KOPT-K1 (cell line): Measurements from ENCODE around the gene IQCN.
"Not testable (repeated sequence)": the region's sequence is repeated elsewhere in the genome, so short reads cannot be mapped to it uniquely, and the experiment has no call there.

Source experiments
- H3K27ac ChIP-seq: fragments of 200-600 bp; sonication (generic); 2 replicates; pipeline ENCODE4 v1.5.1; 2016; ENCODE audit warnings: antibody characterized with exemption, mild to moderate bottlenecking, low read depth, low read length; ENCODE audit not compliant: poor library complexity, severe bottlenecking
- H3K36me3 ChIP-seq: fragments of 200-600 bp; sonication (generic); 2 replicates; pipeline ENCODE4 v1.5.1; 2017; ENCODE audit warnings: antibody characterized with exemption, mild to moderate bottlenecking, low read length, moderate library complexity; ENCODE audit not compliant: insufficient read depth
- H3K9me3 ChIP-seq: fragments of 200-600 bp; sonication (generic); 2 replicates; pipeline ENCODE4 v1.5.1; 2017; ENCODE audit warnings: antibody characterized with exemption, low read length, mild to moderate bottlenecking; ENCODE audit not compliant: insufficient read depth, poor library complexity, severe bottlenecking

IQCN gene

DNA sequence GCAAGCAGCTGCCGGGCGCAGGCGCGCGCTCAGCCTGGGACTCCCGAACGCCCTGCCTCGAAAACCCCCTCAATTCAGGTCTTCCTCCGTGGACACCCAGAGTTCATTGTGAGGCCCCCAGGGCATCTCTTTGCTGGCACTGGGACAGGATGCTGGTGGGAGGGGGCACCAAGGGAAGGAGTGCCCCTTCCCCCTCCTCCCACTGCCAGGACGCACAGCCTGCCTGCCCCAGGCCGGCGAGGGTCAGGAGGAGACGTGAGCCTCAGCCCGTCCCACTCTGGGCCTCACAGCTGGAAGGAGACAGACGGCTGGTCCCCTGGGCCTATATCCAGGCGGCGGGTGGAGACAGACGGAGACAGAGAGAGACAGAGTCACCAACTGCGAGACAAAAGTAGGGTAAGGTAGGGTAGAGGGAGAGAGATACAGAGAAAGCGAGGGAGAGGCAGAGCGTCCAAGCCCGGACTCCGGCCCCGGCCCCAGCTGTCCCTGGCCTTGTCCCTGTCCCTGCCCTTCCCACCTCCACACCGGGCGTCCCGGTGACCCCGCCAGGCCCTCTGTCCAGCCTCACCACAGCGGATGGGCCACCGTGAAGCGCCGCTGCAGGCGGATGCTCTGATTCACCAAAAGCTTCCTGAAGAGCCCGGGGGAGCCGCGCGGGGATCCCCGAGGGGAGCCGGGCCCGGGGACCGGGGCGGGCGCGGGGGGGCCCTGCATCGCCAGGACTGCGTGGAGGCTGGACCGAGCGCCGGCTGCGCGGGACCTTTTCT is 48.4 kb downstream of the IQCN start, which contains the start of gene PDE4C:
PDE4C (minus strand) TSS at position 737 of the 767 bp plus-strand sequence; CDS start at position 714, 23 bp downstream.
- no peaks in the 10 kb centered on the region for H3K9me3 ChIP-seq
- H3K36me3 ChIP-seq = no peaks in the 10 kb centered on the region
- H3K27ac ChIP-seq = no peak within 1 kb of the TSS

DNA sequence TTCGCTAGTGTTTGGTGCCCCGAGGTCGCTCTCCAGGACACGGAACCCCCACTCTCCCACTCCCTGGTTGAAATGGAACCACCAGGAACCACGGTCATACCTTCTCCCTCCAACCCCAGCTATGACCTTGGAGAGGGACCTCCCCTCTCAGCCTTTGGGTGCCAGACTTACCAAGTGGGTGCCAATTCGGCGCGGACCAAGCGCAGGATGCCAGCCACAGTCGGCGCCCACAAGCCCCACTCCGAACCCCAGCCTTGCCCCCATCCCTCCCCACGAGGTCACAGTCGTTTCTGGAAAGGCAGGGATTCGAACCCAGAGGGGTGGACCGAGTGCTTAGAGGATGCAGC is 48.9 kb downstream of the IQCN start:
- Histone ChIP-seq H3K27ac (no peak overlapping the region), H3K36me3 (no peaks in the 10 kb centered on the region), H3K9me3 (no peaks in the 10 kb centered on the region)

DNA sequence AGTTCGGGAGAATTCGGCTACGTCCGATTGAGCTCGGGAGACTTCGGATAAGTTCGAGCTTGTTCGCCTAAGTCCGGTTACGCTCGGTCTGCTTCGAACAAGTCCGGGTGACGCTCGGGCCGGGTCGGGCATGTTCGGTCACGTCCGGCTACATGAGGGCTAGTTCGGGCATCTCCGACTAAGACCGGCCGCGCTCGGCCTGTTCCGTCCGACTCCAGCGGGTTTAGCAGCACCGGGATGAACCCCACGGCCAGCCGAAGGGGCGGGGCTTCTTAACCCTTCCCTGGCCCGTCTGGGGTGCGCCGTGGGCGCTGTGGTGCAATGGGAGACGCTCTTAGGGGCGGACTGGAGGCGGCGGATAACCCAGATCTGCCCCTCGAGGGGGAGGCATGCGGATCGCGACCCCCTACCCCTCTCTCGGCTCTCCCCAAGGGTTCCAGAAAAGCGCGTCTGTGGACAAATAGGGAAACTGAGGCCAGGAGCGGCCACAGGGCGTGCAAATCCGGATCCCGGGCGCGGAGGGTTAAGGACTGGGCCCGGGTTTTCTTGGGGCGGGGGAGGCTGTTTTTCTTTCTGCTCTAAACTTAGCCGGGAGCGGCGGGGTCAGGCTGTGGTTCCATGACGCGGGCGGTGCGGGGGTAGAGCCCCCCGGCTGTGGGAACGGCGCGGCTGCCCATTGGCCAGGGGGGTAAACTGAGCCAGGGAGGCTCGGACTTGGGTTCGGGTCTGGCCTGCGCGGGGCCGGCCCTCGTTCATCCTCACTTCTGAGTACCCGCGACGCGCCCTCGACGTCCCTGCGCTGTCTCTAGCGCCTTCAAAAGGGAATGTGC is 49.5 kb downstream of the IQCN start:
- Histone ChIP-seq H3K9me3 (no peaks in the 10 kb centered on the region), H3K27ac (no peak overlapping the region), H3K36me3 (no peaks in the 10 kb centered on the region)

DNA sequence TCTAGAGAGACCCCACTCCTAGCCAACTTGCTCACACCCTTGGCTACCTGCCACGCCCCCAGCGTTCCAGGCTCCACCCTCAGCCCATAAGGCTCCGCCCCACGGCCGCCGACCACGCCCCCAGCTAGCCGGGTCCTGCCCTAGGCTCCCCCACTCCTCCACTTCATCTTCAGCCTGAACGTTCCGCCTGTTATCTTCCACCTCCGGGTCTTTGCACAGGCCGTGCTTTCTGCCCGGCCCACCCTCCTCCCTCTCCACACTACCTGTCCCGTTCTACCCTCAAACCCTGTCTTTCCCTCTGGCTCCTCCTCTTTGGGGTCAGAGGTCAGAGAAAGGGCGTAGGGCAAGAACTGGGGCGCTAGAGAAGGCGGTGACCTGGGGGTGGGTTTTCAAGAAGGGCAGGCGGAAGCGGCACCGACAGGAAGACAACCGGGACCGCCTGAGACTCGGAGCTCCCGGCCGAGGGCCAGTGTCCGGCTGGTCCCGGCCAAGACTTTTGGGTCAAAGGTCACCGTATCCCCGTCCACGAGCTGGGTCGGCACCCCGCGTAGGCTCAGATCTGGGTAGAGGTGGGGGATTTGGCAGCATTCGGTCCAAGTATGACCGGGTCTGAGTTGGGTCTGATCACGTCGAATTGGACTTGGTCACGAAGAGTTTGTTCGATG is 50.3 kb downstream of the IQCN start:
- no peaks in the 10 kb centered on the region for H3K9me3 ChIP-seq
- H3K36me3 ChIP-seq = no peaks in the 10 kb centered on the region
- no peak overlapping the region for H3K27ac ChIP-seq

DNA sequence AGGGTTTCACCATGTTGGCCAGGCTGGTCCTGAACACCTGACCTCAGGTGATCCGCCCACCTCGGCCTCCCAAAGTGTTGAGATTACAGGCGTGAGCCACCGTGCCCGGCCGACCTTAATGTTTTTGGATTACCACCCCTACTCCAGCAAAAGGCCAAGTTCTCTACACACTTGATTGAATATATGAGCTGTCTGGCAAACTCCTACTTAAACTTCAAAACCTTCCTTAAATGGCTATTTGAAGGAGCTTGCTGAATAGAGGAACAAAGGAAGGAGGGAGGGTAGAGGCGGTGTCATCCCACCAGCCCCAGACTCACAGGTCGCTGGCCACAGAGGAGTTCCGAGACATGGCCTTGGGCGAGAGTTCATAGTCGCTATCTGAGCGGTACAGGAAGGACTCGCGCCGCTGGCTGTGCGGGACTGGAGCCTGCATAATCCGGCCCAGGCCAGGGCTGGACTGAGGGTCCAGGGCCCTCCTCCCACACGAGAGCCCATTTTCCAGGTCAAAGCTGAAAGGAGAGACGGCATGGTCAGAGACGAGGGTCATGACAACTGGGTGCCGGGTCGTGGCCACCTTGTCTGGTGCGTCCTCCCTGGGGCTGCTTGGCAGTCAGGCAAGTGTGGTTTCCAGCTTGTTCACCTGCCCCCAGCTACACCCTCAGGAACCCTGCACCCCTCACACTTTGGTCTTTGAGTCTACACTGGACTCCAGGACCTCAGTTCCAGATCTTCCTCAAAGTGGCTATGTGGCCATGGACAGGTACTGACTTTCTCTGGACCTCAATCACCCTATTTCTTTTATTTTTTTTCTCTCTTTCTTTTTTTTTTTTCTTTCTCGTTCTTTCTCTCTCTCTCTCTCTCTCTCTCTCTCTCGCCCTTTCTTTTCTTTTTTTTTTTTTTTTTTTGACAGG is 52.2 kb downstream of the IQCN start:
- no peaks in the 10 kb centered on the region for H3K9me3 ChIP-seq
- no peak overlapping the region for H3K27ac ChIP-seq
- no peaks in the 10 kb centered on the region for H3K36me3 ChIP-seq

DNA sequence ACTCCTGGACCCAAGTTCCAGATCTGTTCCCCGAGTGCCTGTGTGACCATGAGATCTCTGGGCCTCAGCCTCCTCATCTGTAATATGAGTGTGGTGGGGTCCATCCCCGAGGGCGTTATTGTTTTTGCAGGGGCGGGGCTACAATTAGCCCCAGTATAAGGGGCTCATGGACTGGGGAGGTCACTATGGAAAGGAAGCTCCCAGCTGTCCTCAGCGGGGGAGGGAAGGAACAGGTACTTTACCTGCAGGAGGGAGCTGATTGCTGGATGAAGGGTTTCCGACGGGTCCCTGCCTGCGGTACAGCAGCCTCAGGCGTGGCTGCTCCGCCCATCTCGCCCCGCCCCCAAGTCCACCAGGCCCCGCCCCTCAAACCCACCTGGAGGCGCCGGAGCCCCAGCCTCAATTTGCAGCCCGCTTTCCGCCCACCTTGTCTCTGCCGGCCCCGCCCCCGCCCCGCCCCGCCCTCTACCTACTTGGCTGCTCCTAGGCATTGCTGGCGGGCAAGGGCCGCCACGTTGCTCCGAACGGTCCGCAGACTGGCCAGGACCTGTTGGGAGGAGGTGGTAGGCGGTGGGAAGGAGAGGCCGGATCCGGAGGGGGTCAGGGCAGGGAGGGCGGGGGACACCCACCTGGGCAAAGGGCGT is 53.5 kb downstream of the IQCN start:
- H3K27ac ChIP-seq = no peak overlapping the region
- H3K36me3 ChIP-seq = no peaks in the 10 kb centered on the region
- no peaks in the 10 kb centered on the region for H3K9me3 ChIP-seq

DNA sequence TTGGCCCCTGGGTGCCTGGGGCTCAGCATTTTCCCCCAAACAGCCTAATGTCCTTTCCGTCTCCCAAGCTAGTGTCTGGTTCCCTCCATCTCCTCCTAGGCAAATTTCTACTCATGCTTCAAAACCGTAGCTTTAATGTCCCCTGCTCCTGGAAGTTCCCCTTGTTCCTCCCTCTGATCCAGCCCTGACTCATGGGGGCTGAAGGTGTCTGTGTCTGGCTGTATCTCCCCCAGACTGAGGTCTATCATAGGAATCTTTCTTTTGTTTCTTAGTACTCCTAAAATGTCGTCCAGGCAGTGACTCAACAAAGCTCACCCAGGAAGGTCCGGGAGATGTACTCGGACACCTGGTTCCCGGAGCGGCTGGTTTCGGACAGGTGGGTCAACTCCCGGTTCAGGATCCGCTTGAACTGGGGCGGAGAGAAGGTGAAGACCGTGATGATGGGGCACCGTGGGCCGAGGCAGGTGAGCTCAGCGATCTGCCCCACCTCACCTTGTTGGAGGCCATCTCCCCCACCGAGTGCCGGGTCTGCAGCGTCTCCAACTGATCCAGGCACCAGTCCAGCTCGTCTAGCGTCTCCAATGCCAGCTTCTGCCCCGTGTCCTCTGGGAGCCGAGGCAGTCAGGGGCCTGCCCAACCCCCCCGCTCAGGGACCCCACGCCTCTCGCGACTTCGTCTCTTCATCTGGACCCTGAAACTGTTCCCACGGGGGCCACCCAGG is 54.2 kb downstream of the IQCN start:
- no peaks in the 10 kb centered on the region for H3K9me3 ChIP-seq
- H3K36me3 ChIP-seq = no peaks in the 10 kb centered on the region
- H3K27ac ChIP-seq = no peak overlapping the region

DNA sequence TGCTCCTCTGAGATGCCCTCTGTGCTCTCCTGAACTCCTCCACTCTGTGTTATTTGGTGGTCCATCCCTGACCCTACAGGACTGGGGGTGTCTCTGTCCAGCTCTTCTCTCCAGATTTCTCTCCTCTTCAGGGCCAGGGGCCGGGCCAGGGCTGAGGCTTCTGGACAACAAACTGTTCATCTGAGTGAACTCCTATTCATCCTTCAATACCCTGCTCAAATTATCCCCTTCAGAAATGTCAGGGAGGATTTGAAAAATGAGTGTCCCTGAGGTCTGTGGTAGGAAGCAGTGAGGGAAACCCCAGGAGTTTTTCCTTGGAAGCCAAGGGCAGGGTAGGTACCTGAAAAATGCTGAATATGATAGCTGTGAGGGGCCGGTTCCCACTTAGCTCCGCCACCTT is 55.7 kb downstream of the IQCN start:
- Histone ChIP-seq H3K27ac (no peak overlapping the region), H3K36me3 (no peaks in the 10 kb centered on the region), H3K9me3 (no peaks in the 10 kb centered on the region)

DNA sequence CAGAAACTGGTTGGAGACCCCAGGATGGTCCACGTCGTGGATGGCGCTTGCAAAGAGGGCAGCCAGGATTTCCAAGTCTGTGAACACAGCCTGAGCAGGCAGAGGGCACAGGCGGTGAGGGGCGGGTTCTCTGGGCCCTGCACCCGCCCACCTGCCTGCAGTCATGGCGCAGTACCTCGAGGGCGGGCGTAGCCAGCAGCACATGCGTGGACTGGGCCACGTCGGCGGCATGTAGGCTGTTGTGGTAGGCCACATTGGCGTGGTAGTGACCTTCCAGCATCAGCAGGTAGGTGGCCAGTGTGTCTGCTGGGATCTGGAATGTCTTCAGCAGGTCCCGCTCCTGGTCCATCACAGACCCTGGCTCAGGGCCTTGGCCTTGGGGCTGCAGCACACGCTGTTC is 56.1 kb downstream of the IQCN start:
- H3K9me3 ChIP-seq = no peaks in the 10 kb centered on the region
- H3K27ac ChIP-seq = no peak overlapping the region

DNA sequence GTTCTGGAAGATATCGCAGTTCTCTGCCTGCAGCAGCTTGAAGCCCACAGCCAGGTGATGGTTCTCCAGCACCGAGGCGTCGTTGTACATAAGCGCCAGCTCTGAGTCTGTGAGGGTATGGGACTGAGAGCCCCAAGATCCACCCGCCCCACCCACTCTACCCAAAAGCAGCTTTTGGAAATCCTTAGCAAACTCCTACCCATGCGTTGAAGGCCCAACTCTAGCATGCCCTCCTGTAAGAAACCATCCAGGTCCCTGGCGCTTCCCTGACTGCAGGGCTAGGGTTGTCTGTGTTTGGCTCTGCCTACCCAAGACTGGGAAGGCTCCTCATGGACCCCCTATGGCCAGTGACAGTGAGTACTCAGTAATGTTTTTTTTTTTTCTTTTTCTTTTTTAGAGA is 57.5 kb downstream of the IQCN start:
- no peaks in the 10 kb centered on the region for H3K36me3 ChIP-seq

More for the DNA sequence above, 56.1 kb downstream of the IQCN start:
- no peaks in the 10 kb centered on the region for H3K36me3 ChIP-seq

DNA sequence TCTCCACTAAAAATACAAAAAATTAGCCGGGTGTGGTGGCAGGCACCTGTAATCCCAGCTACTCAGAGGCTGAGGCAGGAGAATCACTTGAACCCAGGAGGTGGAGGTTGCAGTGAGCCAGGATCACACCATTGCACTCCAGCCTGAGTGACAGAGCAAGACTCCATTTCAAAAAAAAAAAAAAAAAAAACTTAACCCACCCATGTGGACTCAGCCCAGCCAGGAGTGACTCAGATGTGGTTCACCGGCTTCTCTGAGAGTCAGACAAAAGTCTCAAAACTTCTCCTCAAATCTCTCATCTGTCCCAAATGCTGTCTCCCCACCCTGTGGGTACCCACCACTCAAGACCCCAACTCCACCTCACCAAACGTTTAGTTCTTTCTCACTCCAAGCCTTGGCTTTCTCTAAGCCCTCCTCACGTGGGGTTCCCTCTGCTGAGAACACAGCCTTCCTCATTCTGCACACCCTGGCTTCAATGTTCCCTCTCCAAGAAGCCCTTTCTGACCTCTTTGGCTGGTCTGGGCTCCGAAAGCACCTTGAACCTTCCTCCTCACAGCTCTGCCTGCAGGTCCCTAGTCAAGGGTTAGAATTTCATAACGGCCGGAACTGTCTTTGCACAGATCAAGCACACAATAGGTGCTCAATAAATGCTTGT is 59.3 kb downstream of the IQCN start:
- no peaks in the 10 kb centered on the region for H3K9me3 ChIP-seq
- H3K27ac ChIP-seq = no peak overlapping the region
- no peaks in the 10 kb centered on the region for H3K36me3 ChIP-seq

More for the DNA sequence above, 57.5 kb downstream of the IQCN start:
- no peak overlapping the region for H3K27ac ChIP-seq
- H3K9me3 ChIP-seq = no peaks in the 10 kb centered on the region

DNA sequence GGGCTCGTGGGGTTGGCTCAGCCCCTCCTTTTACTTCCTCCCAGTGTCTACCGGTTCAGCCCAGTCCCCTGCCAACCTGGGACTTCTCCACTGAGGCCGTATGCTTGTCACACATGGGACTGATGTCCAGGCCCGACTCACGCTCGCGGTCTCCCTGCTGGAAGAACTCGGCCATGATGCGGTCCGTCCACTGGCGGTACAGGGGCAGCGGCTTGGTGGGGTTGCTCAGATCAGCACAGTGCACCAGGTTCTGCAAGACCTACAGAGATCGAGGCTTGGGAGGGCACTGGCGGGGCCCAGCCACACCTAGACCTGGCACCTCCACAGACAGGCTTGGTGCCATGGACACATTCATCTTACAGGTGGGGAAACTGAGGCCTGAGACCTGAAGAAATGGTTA is 62.6 kb downstream of the IQCN start:
- Histone ChIP-seq H3K9me3 (no peaks in the 10 kb centered on the region), H3K36me3 (no peaks in the 10 kb centered on the region), H3K27ac (no peak overlapping the region)

DNA sequence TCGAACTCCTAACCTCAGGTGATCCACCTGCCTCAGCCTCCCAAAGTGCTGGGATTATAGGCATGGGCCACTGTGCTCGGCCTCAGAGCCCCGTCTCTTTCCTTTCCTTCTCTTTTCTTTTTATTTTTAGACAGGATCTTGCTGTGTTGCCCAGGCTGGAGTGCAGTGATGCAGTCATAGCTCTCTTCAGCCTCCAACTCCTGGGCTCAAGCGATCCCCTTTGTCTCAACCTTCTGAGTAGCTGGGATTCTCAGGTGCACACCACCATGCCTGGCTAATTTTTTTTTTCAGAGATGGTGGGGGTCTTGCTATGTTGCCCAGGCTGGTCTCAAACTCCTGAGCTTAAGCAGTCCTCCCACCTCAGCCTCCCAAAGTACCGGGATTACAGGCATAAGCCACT is 64.3 kb downstream of the IQCN start:
- H3K36me3 ChIP-seq, H3K9me3 ChIP-seq, H3K27ac ChIP-seq: not testable (repeated sequence)
